Superior temporal gyrus (tissue), 1 donor: ENCODE measurements around the gene NDOR1.
"Not testable (repeated sequence)": the region's sequence is repeated elsewhere in the genome, so short reads cannot be mapped to it uniquely, and the experiment has no call there.

Source experiments
- DNase-seq: peaks from one replicate; pipeline ENCODE4 v3.0.0-alpha.2; 2016; ENCODE audit errors: extremely low spot score

The NDOR1 gene

DNA sequence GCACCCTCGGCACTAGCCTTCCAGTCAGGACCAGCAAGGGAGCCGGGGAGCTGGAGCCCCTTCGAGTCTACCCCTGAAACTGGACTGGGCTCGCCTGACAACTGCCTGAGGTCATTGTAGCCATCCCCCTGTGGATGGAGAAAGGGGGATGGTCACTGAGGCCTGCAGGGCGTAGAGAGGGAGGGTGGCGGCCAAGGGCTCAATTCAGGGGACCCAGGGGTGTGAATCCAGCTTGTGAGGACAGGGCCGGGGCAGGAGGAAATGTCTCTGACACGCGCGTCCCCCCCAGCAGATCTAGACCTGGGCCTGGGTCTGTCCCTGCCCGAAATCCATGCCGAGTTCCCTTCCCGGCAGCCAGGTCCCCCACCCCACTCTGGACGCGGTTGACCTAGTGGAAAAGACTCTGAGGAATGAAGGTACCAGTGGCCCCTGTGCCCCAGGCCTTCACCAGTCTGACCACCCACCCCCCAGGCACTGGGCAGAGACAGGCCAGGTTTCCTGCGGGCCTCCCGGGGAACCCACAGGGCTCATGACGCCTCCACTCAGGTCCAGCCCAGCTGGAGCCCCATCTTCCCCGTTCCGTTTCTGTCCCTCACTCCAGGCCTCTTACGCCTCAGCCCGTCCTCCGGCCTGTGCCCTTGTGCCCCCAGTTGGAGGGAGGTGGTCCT is 26.0 kb downstream of the NDOR1 start:
- no peak for DNase-seq

DNA sequence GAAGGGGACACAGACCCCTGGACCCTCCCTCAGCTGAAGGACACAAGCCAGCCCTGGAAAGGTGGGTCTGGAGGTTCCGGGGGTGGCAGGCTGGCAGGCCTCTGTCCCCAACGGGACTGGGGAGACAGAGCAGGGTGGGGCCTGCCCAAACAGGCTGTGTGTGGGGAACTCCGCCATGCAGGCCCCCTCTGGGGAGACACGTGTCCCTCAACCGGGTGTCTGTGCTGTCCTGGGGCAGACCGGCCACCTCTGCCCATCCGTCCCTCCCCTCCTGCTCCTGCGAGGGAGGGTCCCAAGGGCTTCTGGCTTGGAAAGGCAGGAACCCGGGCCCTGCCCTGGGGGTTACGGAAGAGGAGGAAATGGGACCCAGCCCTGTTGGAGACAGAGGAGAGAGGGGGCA is 26.6 kb downstream of the NDOR1 start:
- no peak for DNase-seq

DNA sequence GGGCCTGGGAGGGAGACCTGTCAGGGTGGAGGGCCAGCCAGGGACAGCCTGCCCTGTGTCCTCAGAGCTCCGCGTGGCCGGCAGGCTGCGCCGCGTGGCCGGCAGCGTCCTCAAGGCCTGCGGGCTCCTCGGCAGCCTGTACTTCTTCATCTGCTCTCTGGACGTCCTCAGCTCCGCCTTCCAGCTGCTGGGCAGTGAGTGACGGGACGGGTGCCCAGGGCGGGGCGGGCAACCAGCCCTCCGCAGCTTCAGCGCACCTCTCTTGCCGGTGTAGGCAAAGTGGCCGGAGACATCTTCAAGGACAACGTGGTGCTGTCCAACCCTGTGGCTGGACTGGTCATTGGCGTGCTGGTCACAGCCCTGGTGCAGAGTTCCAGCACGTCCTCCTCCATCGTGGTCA is 27.0 kb downstream of the NDOR1 start:
- no peak for DNase-seq

GRCh38 chr9:137233143-137233980 is 27.9 kb downstream of the NDOR1 start:
- DNase-seq, result no peak

DNA sequence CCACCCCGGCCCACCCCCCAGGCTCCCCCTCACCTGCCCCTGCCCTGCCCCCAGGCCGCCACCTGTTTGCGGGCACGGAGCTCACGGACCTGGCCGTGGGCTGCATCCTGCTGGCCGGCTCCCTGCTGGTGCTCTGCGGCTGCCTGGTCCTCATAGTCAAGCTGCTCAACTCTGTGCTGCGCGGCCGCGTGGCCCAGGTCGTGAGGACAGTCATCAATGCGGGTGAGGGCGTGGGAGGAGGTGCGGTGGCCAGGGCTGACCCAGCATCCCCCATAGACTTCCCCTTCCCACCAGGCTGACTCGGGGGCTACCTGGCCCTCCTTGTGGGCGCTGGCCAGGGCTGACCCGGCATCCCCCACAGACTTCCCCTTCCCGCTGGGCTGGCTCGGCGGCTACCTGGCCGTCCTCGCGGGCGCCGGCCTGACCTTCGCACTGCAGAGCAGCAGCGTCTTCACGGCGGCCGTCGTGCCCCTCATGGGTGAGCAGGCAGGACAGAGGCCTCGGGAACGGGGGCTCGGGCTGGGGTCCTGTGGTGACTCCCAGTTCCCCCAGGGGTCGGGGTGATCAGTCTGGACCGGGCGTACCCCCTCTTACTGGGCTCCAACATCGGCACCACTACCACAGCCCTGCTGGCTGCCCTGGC is 28.7 kb downstream of the NDOR1 start:
- DNase-seq, result no peak

- DNase-seq, result no peak
Observed at GRCh38 chr9:137234758-137235423, 29.4 kb downstream of the NDOR1 start.

- no peak for DNase-seq
Observed at GRCh38 chr9:137235424-137236237, 30.1 kb downstream of the NDOR1 start.

DNA sequence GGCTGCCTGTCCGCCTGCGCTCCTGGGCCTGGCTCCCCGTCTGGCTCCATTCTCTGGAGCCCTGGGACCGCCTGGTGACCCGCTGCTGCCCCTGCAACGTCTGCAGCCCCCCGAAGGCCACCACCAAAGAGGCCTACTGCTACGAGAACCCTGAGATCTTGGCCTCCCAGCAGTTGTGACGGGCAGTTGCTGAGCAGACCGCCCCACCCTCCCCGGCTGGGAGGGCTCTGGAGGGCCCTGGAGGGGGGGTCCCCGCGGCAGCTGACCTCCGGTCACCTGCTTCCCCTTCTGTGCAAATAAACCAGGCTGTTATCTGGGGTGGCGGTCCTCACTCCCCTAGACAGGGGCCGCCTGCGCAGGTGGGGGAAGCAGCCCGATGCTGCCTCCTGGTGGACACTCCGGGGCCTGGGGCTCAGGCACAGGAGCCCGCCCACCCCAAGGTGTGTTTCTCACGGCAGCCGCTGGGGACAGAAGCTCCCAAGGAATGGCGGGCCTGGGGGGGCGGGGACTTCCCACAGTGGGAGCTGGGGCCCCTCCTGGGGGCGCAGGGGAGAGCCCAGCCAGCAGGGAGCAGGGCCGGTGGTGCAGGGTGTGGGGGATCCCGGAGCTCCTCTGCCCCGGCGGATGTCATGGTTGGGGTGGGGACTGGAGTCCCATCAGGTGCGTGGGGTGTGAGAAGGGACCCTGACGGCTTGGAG is 30.9 kb downstream of the NDOR1 start:
- DNase-seq, result peak; percentile 73

GRCh38 chr9:137236936-137237421 is 31.5 kb downstream of the NDOR1 start:
- DNase-seq, result peak; percentile 14

- DNase-seq, result peak; percentile 85
Observed at GRCh38 chr9:137237759-137238726, 32.5 kb downstream of the NDOR1 start.

- DNase-seq, result not testable (repeated sequence)
Observed at GRCh38 chr9:137239541-137240200, 34.2 kb downstream of the NDOR1 start.

GRCh38 chr9:137240318-137240840 is 34.9 kb downstream of the NDOR1 start:
- DNase-seq, result peak; percentile 63

DNA sequence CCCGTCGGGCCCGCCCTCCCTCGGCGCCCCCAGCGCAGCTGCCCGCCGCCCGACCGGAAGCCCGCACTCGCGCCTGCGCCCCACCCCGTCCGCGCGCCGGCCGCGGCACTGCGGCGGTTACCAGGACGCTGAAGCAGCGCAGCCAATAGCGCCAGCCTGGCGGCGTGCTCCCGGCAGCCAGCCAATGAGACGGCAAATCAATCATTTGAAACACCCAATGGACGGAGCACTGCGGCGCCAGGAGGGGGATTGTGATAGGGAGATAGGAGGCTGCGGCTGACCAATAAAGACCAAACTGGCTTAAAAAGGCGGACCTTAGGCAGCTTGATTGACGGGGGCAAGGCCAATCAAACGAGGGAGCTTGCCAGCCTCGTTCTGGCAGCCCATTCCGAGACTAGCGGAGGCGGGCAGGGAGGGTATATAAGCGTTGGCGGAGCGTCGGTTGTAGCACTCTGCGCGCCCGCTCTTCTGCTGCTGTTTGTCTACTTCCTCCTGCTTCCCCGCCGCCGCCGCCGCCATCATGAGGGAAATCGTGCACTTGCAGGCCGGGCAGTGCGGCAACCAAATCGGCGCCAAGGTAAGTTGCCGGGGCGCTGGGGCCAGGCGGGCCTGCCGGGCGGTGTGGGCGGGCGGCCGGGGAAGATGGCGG is 35.5 kb downstream of the NDOR1 start, which contains the start of gene TUBB4B:
TSS of gene TUBB4B (plus strand) at position 447 of the 649 bp plus-strand sequence. CDS start at position 521, 74 bp downstream.
- peak; percentile 100 for DNase-seq

GRCh38 chr9:137241490-137242268 is 36.2 kb downstream of the NDOR1 start:
- no peak for DNase-seq

- peak; percentile 10 for DNase-seq
Observed at GRCh38 chr9:137242269-137243203, 37.0 kb downstream of the NDOR1 start.

DNA sequence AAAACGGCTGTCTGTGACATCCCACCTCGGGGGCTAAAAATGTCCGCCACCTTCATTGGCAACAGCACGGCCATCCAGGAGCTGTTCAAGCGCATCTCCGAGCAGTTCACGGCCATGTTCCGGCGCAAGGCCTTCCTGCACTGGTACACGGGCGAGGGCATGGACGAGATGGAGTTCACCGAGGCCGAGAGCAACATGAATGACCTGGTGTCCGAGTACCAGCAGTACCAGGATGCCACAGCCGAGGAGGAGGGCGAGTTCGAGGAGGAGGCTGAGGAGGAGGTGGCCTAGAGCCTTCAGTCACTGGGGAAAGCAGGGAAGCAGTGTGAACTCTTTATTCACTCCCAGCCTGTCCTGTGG is 37.7 kb downstream of the NDOR1 start:
- DNase-seq, result not testable (repeated sequence)
